Endodermal cell (in vitro differentiated cells): ENCODE data around the gene IL23A. TPM values are rescaled to one million over a fixed set of nuclear protein-coding genes. Genes with fewer than 3 reads are reported as not detected.

Experiments
- DNase-seq: peaks from one replicate; pipeline ENCODE4 v3.0.0-alpha.2; 2017
- H3K27ac ChIP-seq: 2 replicates; pipeline ENCODE4 v1.5.1; 2013; ENCODE audit warnings: mild to moderate bottlenecking, low read depth, low read length, moderate library complexity
- H3K27me3 ChIP-seq: 2 replicates; pipeline ENCODE4 v1.6.1; 2013; ENCODE audit warnings: mild to moderate bottlenecking, low read length, moderate library complexity; ENCODE audit not compliant: insufficient read depth, control insufficient read depth, poor library complexity, severe bottlenecking
- H3K36me3 ChIP-seq: 2 replicates; pipeline ENCODE4 v1.7.0; 2013; ENCODE audit warnings: mild to moderate bottlenecking, low read length, moderate library complexity; ENCODE audit not compliant: control insufficient read depth, insufficient read depth
- H3K4me1 ChIP-seq: one replicate; pipeline ENCODE4 v1.7.0; 2013; ENCODE audit warnings: low read length; ENCODE audit not compliant: control insufficient read depth, insufficient read depth
- H3K4me3 ChIP-seq: 2 replicates; pipeline ENCODE4 v1.5.1; 2013; ENCODE audit warnings: mild to moderate bottlenecking, low read length, moderate library complexity
- H3K9ac ChIP-seq: 2 replicates; pipeline ENCODE4 v1.6.1; 2013; ENCODE audit warnings: mild to moderate bottlenecking, low read length, moderate library complexity; ENCODE audit not compliant: poor library complexity, severe bottlenecking; ENCODE audit errors: extremely low read depth
- H3K9me3 ChIP-seq: 2 replicates; pipeline ENCODE4 v1.6.1; 2013; ENCODE audit warnings: mild to moderate bottlenecking, low read length, moderate library complexity; ENCODE audit not compliant: control insufficient read depth
- H3K27ac Mint-ChIP-seq: 2 replicates; pipeline ENCODE4 v1.8.0; 2020; ENCODE audit warnings: mixed read lengths
- H3K27me3 Mint-ChIP-seq: 2 replicates; pipeline ENCODE4 v1.8.0; 2021; ENCODE audit warnings: mild to moderate bottlenecking, mixed read lengths; ENCODE audit not compliant: insufficient read depth
- H3K36me3 Mint-ChIP-seq: 2 replicates; pipeline ENCODE4 v1.8.0; 2020; ENCODE audit warnings: low read depth, mixed read lengths
- H3K4me1 Mint-ChIP-seq: 2 replicates; pipeline ENCODE4 v1.8.0; 2020; ENCODE audit warnings: mixed read lengths
- H3K4me3 Mint-ChIP-seq: 2 replicates; pipeline ENCODE4 v1.8.0; 2020; ENCODE audit warnings: mild to moderate bottlenecking, moderate library complexity, mixed read lengths
- H3K9me3 Mint-ChIP-seq: 2 replicates; pipeline ENCODE4 v1.8.0; 2020; ENCODE audit warnings: mild to moderate bottlenecking, mixed read lengths
- CTCF ChIP-seq: fragments of 200-600 bp; sonication (generic); conservative IDR thresholded peaks from 2 replicates; pipeline ENCODE4 v1.5.0; 2021; ENCODE audit warnings: antibody characterized with exemption, mild to moderate bottlenecking
- WGBS, 2 experiments: methylation state at CpG; one replicate each; pipeline versions ENCODE4 v1.1.5 to v1.1.7; 2013; ENCODE audit warnings: missing lambda C conversion rate in 2 of 2, mixed read lengths in 1 of 2; ENCODE audit not compliant: insufficient coverage in 1 of 2, insufficient read length in 1 of 2; 5-methylcytosine and 5-hydroxymethylcytosine counted together
- total RNA-seq, 2 donors: library from RNA; stranded (reverse); fragmentation: NEBNext Ultra II Directional in 1 of 2; extraction: Animal tissue kit (Norgen Biotek cat#: 25700) in 1 of 2; gene quantifications; 2 replicates in 1 of 2; 3 replicates in 1 of 2; pipeline ENCODE4 v1.2.1, GENCODE V29; 2021

The IL23A gene
- total RNA-seq, 2 donors from 2014 or later: 4.6 to 10.4 TPM

- DNase-seq: no peak
- Histone ChIP-seq H3K4me1 (no peaks in the 10 kb centered on the region), H3K27ac (no peak overlapping the region), H3K9me3 (no peaks in the 10 kb centered on the region), H3K36me3 (no peaks in the 10 kb centered on the region), H3K27me3 (no peaks in the 10 kb centered on the region), H3K9ac (no peak overlapping the region), H3K4me3 (no peak overlapping the region)
- 88 to 93% methylated on average over 4 to 5 of the region's 5 CpGs for WGBS, 2 experiments
- peaks cover 7% of the 10 kb centered on the region for H3K4me1 Mint-ChIP-seq
- no peaks in the 10 kb centered on the region for H3K36me3 Mint-ChIP-seq
- no peak overlapping the region for H3K27ac Mint-ChIP-seq
- H3K4me3 Mint-ChIP-seq: no peak overlapping the region
- no peak for TF ChIP-seq CTCF
- H3K27me3 Mint-ChIP-seq: no peaks in the 10 kb centered on the region
- H3K9me3 Mint-ChIP-seq: peaks cover 16% of the 10 kb centered on the region
These were observed 50.7 kb downstream of the IL23A start for GRCh38 chr12:56389412-56389811.

Other genes with a start within 250 kb of the IL23A start
- 100 to 1,000 TPM; 128 to 161 TPM for gene PA2G4, start 234.3 kb upstream of the IL23A start, total RNA-seq
- gene RPL41, start 222.3 kb upstream of the IL23A start, total RNA-seq: 1,000 to 10,000 TPM; 4,305 to 4,379 TPM
- gene ZC3H10, start 220.6 kb upstream of the IL23A start, total RNA-seq: 1 to 10 TPM; 7.9 to 9.1 TPM
- 100 to 1,000 TPM in 1 of 2 donors, 10 to 100 TPM in 1; 97.0 to 118 TPM for gene ESYT1, start 210.6 kb upstream of the IL23A start, total RNA-seq
- 100 to 1,000 TPM; 153 to 191 TPM for gene MYL6B, start 186.3 kb upstream of the IL23A start, total RNA-seq
- gene MYL6, start 180.5 kb upstream of the IL23A start, total RNA-seq: 1,000 to 10,000 TPM; 1,640 to 1,647 TPM
- gene SMARCC2, start 149.4 kb upstream of the IL23A start, total RNA-seq: 100 to 1,000 TPM; 127 to 129 TPM
- gene RNF41, start 117.0 kb upstream of the IL23A start, total RNA-seq: 10 to 100 TPM; 45.8 to 48.9 TPM
- 10 to 100 TPM; 27.0 to 35.1 TPM for gene NABP2, start 114.5 kb upstream of the IL23A start, total RNA-seq
- 1 to 10 TPM; 2.5 to 3.2 TPM for gene SLC39A5, start 108.8 kb upstream of the IL23A start, total RNA-seq
- gene ANKRD52, start 80.5 kb upstream of the IL23A start, total RNA-seq: 10 to 100 TPM; 39.3 to 54.9 TPM
- gene COQ10A, start 71.9 kb upstream of the IL23A start, total RNA-seq: 10 to 100 TPM; 20.5 to 23.2 TPM
- 100 to 1,000 TPM; 134 to 167 TPM for gene CS, start 38.6 kb upstream of the IL23A start, total RNA-seq
- gene CNPY2, start 22.9 kb upstream of the IL23A start, total RNA-seq: 100 to 1,000 TPM; 183 to 198 TPM
- 10 to 100 TPM; 66.5 to 90.3 TPM for gene PAN2, start 4.9 kb upstream of the IL23A start, total RNA-seq
- gene STAT2, start 21.2 kb downstream of the IL23A start, total RNA-seq: 100 to 1,000 TPM; 107 to 112 TPM
- not detected for gene APOF, start 24.0 kb downstream of the IL23A start, total RNA-seq
- gene TIMELESS, start 110.5 kb downstream of the IL23A start, total RNA-seq: 10 to 100 TPM; 64.5 to 85.3 TPM
- gene MIP, start 115.8 kb downstream of the IL23A start, total RNA-seq: not detected
- gene SPRYD4, start 129.7 kb downstream of the IL23A start, total RNA-seq: 1 to 10 TPM; 2.9 to 3.8 TPM
- 1 to 10 TPM; 1.5 to 2.7 TPM for gene GLS2, start 149.3 kb downstream of the IL23A start, total RNA-seq
- 10 to 100 TPM; 26.3 to 33.8 TPM for gene RBMS2, start 182.9 kb downstream of the IL23A start, total RNA-seq